ENCODE measurements around the gene CDH20. TPM values are rescaled to one million over a fixed set of nuclear protein-coding genes. Genes with fewer than 3 reads are reported as not detected.

The CDH20 gene
- total RNA-seq, 1 donor, result not detected

DNA sequence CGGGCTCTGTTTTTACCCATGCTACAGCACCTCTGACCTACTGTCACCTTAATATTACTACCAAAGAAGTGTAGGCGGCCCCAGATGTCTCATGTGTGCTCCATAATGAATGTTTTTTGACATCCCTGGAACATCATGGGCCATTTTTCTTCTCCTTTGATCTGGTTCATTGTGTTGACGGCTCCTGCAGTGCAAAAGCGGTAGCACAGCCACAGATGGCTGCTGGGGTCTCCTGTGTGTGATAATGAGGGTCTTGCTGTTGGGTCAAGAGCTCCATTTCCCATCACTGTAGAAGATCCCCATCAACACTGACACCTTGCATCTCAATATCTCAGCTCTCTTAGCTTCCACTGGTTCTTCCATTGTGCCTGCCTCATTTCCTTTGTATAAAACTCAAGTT lies 95.0 kb downstream of the CDH20 start:
- no peaks in the 10 kb centered on the region for H4K20me1 ChIP-seq (ENCODE audit: insufficient read depth, low read length)
- no peaks in the 10 kb centered on the region for H3K79me2 ChIP-seq (ENCODE audit: insufficient read depth, low read length)

GRCh38 chr18:61432590-61432989 lies 99.4 kb downstream of the CDH20 start:
- no peaks in the 10 kb centered on the region for H3K79me2 ChIP-seq (ENCODE audit: insufficient read depth, low read length)
- TF ChIP-seq, protein P1, sequence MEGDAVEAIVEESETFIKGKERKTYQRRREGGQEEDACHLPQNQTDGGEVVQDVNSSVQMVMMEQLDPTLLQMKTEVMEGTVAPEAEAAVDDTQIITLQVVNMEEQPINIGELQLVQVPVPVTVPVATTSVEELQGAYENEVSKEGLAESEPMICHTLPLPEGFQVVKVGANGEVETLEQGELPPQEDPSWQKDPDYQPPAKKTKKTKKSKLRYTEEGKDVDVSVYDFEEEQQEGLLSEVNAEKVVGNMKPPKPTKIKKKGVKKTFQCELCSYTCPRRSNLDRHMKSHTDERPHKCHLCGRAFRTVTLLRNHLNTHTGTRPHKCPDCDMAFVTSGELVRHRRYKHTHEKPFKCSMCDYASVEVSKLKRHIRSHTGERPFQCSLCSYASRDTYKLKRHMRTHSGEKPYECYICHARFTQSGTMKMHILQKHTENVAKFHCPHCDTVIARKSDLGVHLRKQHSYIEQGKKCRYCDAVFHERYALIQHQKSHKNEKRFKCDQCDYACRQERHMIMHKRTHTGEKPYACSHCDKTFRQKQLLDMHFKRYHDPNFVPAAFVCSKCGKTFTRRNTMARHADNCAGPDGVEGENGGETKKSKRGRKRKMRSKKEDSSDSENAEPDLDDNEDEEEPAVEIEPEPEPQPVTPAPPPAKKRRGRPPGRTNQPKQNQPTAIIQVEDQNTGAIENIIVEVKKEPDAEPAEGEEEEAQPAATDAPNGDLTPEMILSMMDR (IDR thresholded peaks at IDR 0.05; ENCODE audit: extremely low read depth, low read depth, low read length), result no peak
- H3K27ac ChIP-seq (ENCODE audit: low read depth, low read length), result no peak overlapping the region

More for the DNA sequence above, 95.0 kb downstream of the CDH20 start:
- no peak overlapping the region for H3K4me2 ChIP-seq (ENCODE audit: insufficient read depth, low read length)
- no peaks in the 10 kb centered on the region for H3K9me3 ChIP-seq (ENCODE audit: low read depth, low read length)
- H3K4me1 ChIP-seq (ENCODE audit: insufficient read depth, low read length), result no peaks in the 10 kb centered on the region
- no peak overlapping the region for H2AFZ ChIP-seq (ENCODE audit: low read length)
- no peak for DNase-seq (ENCODE audit: insufficient read length, low spot score, missing footprints)
- no peak overlapping the region for H3K27ac ChIP-seq (ENCODE audit: low read depth, low read length)
- TF ChIP-seq, protein P1 (IDR thresholded peaks at IDR 0.05; ENCODE audit: extremely low read depth, low read depth, low read length), result no peak
- H3K36me3 ChIP-seq (ENCODE audit: insufficient read depth, low read length), result no peaks in the 10 kb centered on the region
- no peaks in the 10 kb centered on the region for H3K27me3 ChIP-seq (ENCODE audit: insufficient read depth, low read length)
- H3K4me3 ChIP-seq (ENCODE audit: insufficient read depth, low read length), result no peak overlapping the region

DNA sequence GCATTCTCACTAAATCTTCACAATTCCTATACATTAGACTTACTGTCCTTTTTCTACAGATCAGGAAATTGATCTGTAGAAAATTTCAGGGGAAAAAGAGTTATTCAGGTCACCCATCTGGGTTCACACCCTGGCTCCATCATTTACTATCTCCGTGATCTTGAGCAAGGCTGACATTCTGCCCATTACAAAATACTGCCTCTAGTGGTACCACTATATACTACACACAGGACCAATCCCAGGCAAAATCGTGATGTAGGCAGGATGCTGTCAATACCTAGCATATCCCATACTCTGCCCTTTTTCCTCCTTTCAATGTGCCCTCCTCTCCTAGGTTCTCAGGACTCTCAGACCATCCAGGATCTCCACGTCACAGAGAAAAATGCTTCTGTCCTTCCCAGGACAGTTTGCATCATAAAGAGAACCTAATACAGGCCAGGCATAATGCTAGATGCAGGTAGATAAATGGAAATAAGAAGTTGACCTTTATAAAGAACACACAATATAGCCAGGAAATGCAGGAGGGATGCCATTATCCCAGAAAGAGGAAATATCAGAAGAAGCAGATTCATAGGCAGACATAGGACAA lies 101.9 kb downstream of the CDH20 start:
- no peak for DNase-seq (ENCODE audit: insufficient read length, low spot score, missing footprints)
- Histone ChIP-seq H3K9me3 (ENCODE audit: low read depth, low read length) (no peaks in the 10 kb centered on the region), H3K4me3 (ENCODE audit: insufficient read depth, low read length) (no peak overlapping the region), H3K36me3 (ENCODE audit: insufficient read depth, low read length) (no peaks in the 10 kb centered on the region), H2AFZ (ENCODE audit: low read length) (no peak overlapping the region), H3K27me3 (ENCODE audit: insufficient read depth, low read length) (no peaks in the 10 kb centered on the region), H3K27ac (ENCODE audit: low read depth, low read length) (no peak overlapping the region), H3K79me2 (ENCODE audit: insufficient read depth, low read length) (no peaks in the 10 kb centered on the region), H3K4me1 (ENCODE audit: insufficient read depth, low read length) (no peaks in the 10 kb centered on the region), H4K20me1 (ENCODE audit: insufficient read depth, low read length) (no peaks in the 10 kb centered on the region), H3K4me2 (ENCODE audit: insufficient read depth, low read length) (no peak overlapping the region)
- TF ChIP-seq, protein P1 (IDR thresholded peaks at IDR 0.05; ENCODE audit: extremely low read depth, low read depth, low read length), result peak; percentile 67

More at GRCh38 chr18:61432590-61432989, 99.4 kb downstream of the CDH20 start:
- H3K36me3 ChIP-seq (ENCODE audit: insufficient read depth, low read length), result no peaks in the 10 kb centered on the region
- no peaks in the 10 kb centered on the region for H3K4me1 ChIP-seq (ENCODE audit: insufficient read depth, low read length)
- no peak overlapping the region for H2AFZ ChIP-seq (ENCODE audit: low read length)
- H3K4me2 ChIP-seq (ENCODE audit: insufficient read depth, low read length), result no peak overlapping the region
- no peak for DNase-seq (ENCODE audit: insufficient read length, low spot score, missing footprints)
- no peak overlapping the region for H3K4me3 ChIP-seq (ENCODE audit: insufficient read depth, low read length)
- H3K27me3 ChIP-seq (ENCODE audit: insufficient read depth, low read length), result no peaks in the 10 kb centered on the region
- no peaks in the 10 kb centered on the region for H3K9me3 ChIP-seq (ENCODE audit: low read depth, low read length)
- no peaks in the 10 kb centered on the region for H4K20me1 ChIP-seq (ENCODE audit: insufficient read depth, low read length)

DNA sequence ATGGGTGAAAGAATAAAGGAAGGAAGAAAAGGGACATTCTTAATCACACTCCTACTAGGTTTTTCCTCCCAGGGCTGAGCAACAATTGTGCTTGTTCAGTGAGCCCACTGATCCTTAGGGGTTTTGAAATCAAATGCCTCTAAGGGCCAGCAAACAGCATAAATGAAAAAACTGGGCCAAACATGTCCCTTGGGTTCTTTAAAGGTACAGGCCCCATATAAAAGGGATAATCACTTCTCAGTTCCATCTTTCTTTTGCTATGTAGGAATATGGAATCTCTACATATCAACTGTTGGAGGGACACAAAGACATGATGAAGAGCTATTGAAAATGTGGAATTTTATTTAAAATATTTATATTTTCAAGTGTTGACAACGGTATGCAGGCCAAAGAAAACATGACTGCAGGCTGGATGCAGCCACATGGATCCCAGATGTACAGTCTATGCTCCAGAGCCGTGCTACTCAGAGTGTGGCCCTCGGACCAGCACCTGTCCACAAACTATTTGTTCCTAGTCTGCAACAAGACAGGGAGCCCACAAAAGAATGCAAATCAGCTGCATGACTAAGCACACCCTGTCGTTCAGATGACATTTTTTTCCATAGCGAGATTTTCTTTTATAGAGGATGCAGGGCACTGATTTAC lies 110.0 kb downstream of the CDH20 start:
- no peak for DNase-seq (ENCODE audit: insufficient read length, low spot score, missing footprints)
- no peak overlapping the region for H3K27ac ChIP-seq (ENCODE audit: low read depth, low read length)
- no peaks in the 10 kb centered on the region for H3K4me1 ChIP-seq (ENCODE audit: insufficient read depth, low read length)
- H3K4me3 ChIP-seq (ENCODE audit: insufficient read depth, low read length), result no peak overlapping the region
- H3K27me3 ChIP-seq (ENCODE audit: insufficient read depth, low read length), result peaks cover 6% of the 10 kb centered on the region
- H3K36me3 ChIP-seq (ENCODE audit: insufficient read depth, low read length), result no peaks in the 10 kb centered on the region
- no peaks in the 10 kb centered on the region for H4K20me1 ChIP-seq (ENCODE audit: insufficient read depth, low read length)
- H2AFZ ChIP-seq (ENCODE audit: low read length), result no peak overlapping the region
- no peaks in the 10 kb centered on the region for H3K79me2 ChIP-seq (ENCODE audit: insufficient read depth, low read length)
- H3K9me3 ChIP-seq (ENCODE audit: low read depth, low read length), result no peaks in the 10 kb centered on the region
- H3K4me2 ChIP-seq (ENCODE audit: insufficient read depth, low read length), result no peak overlapping the region
- TF ChIP-seq, protein P1 (IDR thresholded peaks at IDR 0.05; ENCODE audit: extremely low read depth, low read depth, low read length), result no peak

All from osteoblast (primary cell).